GM23338 (cell line): Measurements from ENCODE around the gene GJD2. TPM values are rescaled to one million over a fixed set of nuclear protein-coding genes. Genes with fewer than 3 reads are reported as not detected.

Experiments
- ATAC-seq: fragments of 200-7000 bp; cut with Tn5 transposase; 3 replicates; pipeline ENCODE4 v1.9.1; 2020
- DNase-seq: peaks from one replicate; pipeline ENCODE4 v3.0.0-alpha.2; 2015; ENCODE audit warnings: low spot score
- H2AFZ ChIP-seq: fragments of 200-600 bp; sonication (generic); 2 replicates; pipeline ENCODE4 v1.8.0; 2016; ENCODE audit warnings: antibody characterized with exemption, mild to moderate bottlenecking, moderate library complexity
- H3F3A ChIP-seq: fragments of 200-600 bp; sonication (generic); replicated peaks from 2 replicates; pipeline ENCODE4 v1.8.0; 2017; ENCODE audit warnings: antibody characterized with exemption, mixed run types, low read depth
- H3K27ac ChIP-seq: fragments of 200-600 bp; sonication (generic); 2 replicates; pipeline ENCODE4 v1.6.1; 2016; ENCODE audit warnings: low read depth
- H3K27me3 ChIP-seq: fragments of 200-600 bp; sonication (generic); 2 replicates; pipeline ENCODE4 v1.8.0; 2016; ENCODE audit warnings: mild to moderate bottlenecking, mixed run types, moderate library complexity; ENCODE audit not compliant: insufficient read depth
- H3K36me3 ChIP-seq: fragments of 200-600 bp; sonication (generic); 2 replicates; pipeline ENCODE4 v1.8.0; 2016; ENCODE audit warnings: mild to moderate bottlenecking; ENCODE audit not compliant: insufficient read depth
- H3K4me1 ChIP-seq: fragments of 200-600 bp; sonication (generic); 2 replicates; pipeline ENCODE4 v1.8.0; 2016; ENCODE audit warnings: mild to moderate bottlenecking, moderate library complexity; ENCODE audit not compliant: insufficient read depth
- H3K4me2 ChIP-seq: fragments of 200-600 bp; sonication (generic); 2 replicates; pipeline ENCODE4 v1.7.1; 2017; ENCODE audit warnings: mixed run types
- H3K4me3 ChIP-seq: fragments of 200-600 bp; sonication (generic); 2 replicates; pipeline ENCODE4 v1.6.1; 2016; ENCODE audit warnings: mixed run types
- H3K79me2 ChIP-seq: fragments of 200-600 bp; sonication (generic); replicated peaks from 2 replicates; pipeline ENCODE4 v1.8.0; 2017; ENCODE audit warnings: mild to moderate bottlenecking; ENCODE audit not compliant: insufficient read depth
- H3K9me2 ChIP-seq: fragments of 200-600 bp; sonication (generic); 2 replicates; pipeline ENCODE4 v1.8.0; 2017; ENCODE audit not compliant: insufficient read depth
- H4K20me1 ChIP-seq: fragments of 200-600 bp; sonication (generic); replicated peaks from 2 replicates; pipeline ENCODE4 v1.8.0; 2017; ENCODE audit warnings: mild to moderate bottlenecking; ENCODE audit not compliant: insufficient read depth
- H3K27ac Mint-ChIP-seq: 2 replicates; pipeline ENCODE4 v1.8.0; 2020; ENCODE audit warnings: inconsistent platforms, mild to moderate bottlenecking, moderate library complexity, mixed read lengths
- H3K27me3 Mint-ChIP-seq: 3 replicates; pipeline ENCODE4 v1.8.0; 2022; ENCODE audit warnings: low read depth, mild to moderate bottlenecking, moderate library complexity, mixed read lengths, inconsistent platforms; ENCODE audit not compliant: insufficient read depth, poor library complexity
- H3K36me3 Mint-ChIP-seq: 3 replicates; pipeline ENCODE4 v1.8.0; 2021; ENCODE audit warnings: low read depth, mild to moderate bottlenecking, inconsistent platforms, moderate library complexity, mixed read lengths
- H3K4me1 Mint-ChIP-seq: 3 replicates; pipeline ENCODE4 v1.8.0; 2020; ENCODE audit warnings: mild to moderate bottlenecking, inconsistent platforms, mixed read lengths
- H3K4me3 Mint-ChIP-seq: 3 replicates; pipeline ENCODE4 v1.8.0; 2021; ENCODE audit warnings: moderate library complexity, mild to moderate bottlenecking, inconsistent platforms, mixed read lengths
- H3K9me3 Mint-ChIP-seq: 3 replicates; pipeline ENCODE4 v1.8.0; 2020; ENCODE audit warnings: moderate library complexity, mild to moderate bottlenecking, inconsistent platforms, mixed read lengths
- CREB1 ChIP-seq: fragments of 250-450 bp; sonication (Bioruptor Pico); IDR thresholded peaks from 2 replicates; pipeline ENCODE4 v1.5.0; 2020; ENCODE audit warnings: low read depth, mild to moderate bottlenecking, moderate library complexity
- CTCF ChIP-seq, 2 experiments: fragments of 200-600 bp in 1 of 2; sonication (generic) in 1 of 2; conservative IDR thresholded peaks; 2 replicates each; pipeline versions ENCODE4 v1.5.1 to v1.6.1; 2016 to 2017; ENCODE audit warnings: antibody characterized with exemption in 2 of 2, low read depth in 2 of 2, mild to moderate bottlenecking in 2 of 2, moderate library complexity in 1 of 2
- ETS1 ChIP-seq: IDR thresholded peaks from 2 replicates; pipeline ENCODE4 v1.6.1; 2016; ENCODE audit warnings: antibody characterized with exemption
- EZH2 ChIP-seq: fragments of 200-600 bp; sonication (generic); IDR thresholded peaks from one replicate; pipeline ENCODE4 v1.8.0; 2017; ENCODE audit warnings: antibody characterized with exemption, mild to moderate bottlenecking, low read depth; ENCODE audit not compliant: unreplicated experiment
- NANOG ChIP-seq: IDR thresholded peaks from 2 replicates; pipeline ENCODE4 v1.6.1; 2016; ENCODE audit warnings: antibody characterized with exemption, borderline replicate concordance
- STAT1 ChIP-seq: IDR thresholded peaks from one replicate; pipeline ENCODE4 v1.6.1; 2016; ENCODE audit warnings: antibody characterized with exemption; ENCODE audit not compliant: unreplicated experiment
- ZNF331 ChIP-seq: fragments of 250-450 bp; sonication (Bioruptor Pico); IDR thresholded peaks from 2 replicates; pipeline ENCODE4 v1.5.0; 2020; ENCODE audit warnings: low read depth, mild to moderate bottlenecking, moderate library complexity
- ZNF462 ChIP-seq: fragments of 250-450 bp; sonication (Bioruptor Pico); IDR thresholded peaks from 2 replicates; pipeline ENCODE4 v1.5.0; 2020; ENCODE audit warnings: mild to moderate bottlenecking, moderate library complexity
- polyA plus RNA-seq: library from polyadenylated mRNA; unstranded; fragments of >200 nt; fragmentation: Nextera tagmentation; extraction: Ambion mirVana; gene quantifications from 2 replicates; pipeline ENCODE4 v1.2.1, GENCODE V29; 2016
- total RNA-seq: library from RNA; depleted of rRNA; stranded (reverse); fragments of >200 nt; shearing (Covaris generic); gene quantifications from 2 replicates; pipeline ENCODE4 v1.2.3, GENCODE V29; 2014
- TF ChIP-seq, protein P1 (sequence below): IDR thresholded peaks from one replicate; pipeline ENCODE4 v1.6.1; 2018; ENCODE audit warnings: antibody characterized with exemption; ENCODE audit not compliant: unreplicated experiment

GJD2 gene
- total and polyA plus RNA-seq, 2 experiments from 2014 or later = 0.29 to 0.63 TPM

- DNase-seq (no peak), ATAC-seq (no peak)
- no peak overlapping the region for H3K4me3 ChIP-seq
- H3K27me3 ChIP-seq = peaks cover 45% of the 10 kb centered on the region
- H3K9me2 ChIP-seq = no peaks in the 10 kb centered on the region
- TF ChIP-seq STAT1 (no peak), CTCF (conservative IDR thresholded peaks at IDR 0.05; ENCODE audit: low read depth in 2 of 2) (no peak), ZNF331 (CRISPR knock-in tag) (no peak)
- no peaks in the 10 kb centered on the region for H3K36me3 ChIP-seq
- no peaks in the 10 kb centered on the region; the same call in 1 of the 2 replicates for H3K4me1 ChIP-seq
- no peak overlapping the region for H3K4me3 Mint-ChIP-seq
- H3K9me3 Mint-ChIP-seq = no peaks in the 10 kb centered on the region
- no peaks in the 10 kb centered on the region for H4K20me1 ChIP-seq
- no peaks in the 10 kb centered on the region for H3K79me2 ChIP-seq
- H2AFZ ChIP-seq = no peak overlapping the region
- no peak overlapping the region for H3K27ac Mint-ChIP-seq
- peaks cover 27% of the 10 kb centered on the region for H3K27me3 Mint-ChIP-seq
- no peak overlapping the region for H3K4me2 ChIP-seq
- no peak overlapping the region for H3K27ac ChIP-seq
- no peaks in the 10 kb centered on the region for H3K36me3 Mint-ChIP-seq
- peaks cover 21% of the 10 kb centered on the region for H3K4me1 Mint-ChIP-seq
- H3F3A ChIP-seq = no peaks in the 10 kb centered on the region
These were observed 4.5 kb upstream of the GJD2 start for GRCh38 chr15:34759347-34759746.

GRCh38 chr15:34757262-34757661 is 2.5 kb upstream of the GJD2 start:
- H3K36me3 ChIP-seq = no peaks in the 10 kb centered on the region
- H3K27me3 ChIP-seq = peaks cover 58% of the 10 kb centered on the region
- TF ChIP-seq CREB1 (CRISPR knock-in tag) (no peak), ZNF462 (CRISPR knock-in tag) (no peak), ZNF331 (CRISPR knock-in tag) (no peak), NANOG (no peak), EZH2 (no peak), ETS1 (no peak)
- TF ChIP-seq, protein P1, sequence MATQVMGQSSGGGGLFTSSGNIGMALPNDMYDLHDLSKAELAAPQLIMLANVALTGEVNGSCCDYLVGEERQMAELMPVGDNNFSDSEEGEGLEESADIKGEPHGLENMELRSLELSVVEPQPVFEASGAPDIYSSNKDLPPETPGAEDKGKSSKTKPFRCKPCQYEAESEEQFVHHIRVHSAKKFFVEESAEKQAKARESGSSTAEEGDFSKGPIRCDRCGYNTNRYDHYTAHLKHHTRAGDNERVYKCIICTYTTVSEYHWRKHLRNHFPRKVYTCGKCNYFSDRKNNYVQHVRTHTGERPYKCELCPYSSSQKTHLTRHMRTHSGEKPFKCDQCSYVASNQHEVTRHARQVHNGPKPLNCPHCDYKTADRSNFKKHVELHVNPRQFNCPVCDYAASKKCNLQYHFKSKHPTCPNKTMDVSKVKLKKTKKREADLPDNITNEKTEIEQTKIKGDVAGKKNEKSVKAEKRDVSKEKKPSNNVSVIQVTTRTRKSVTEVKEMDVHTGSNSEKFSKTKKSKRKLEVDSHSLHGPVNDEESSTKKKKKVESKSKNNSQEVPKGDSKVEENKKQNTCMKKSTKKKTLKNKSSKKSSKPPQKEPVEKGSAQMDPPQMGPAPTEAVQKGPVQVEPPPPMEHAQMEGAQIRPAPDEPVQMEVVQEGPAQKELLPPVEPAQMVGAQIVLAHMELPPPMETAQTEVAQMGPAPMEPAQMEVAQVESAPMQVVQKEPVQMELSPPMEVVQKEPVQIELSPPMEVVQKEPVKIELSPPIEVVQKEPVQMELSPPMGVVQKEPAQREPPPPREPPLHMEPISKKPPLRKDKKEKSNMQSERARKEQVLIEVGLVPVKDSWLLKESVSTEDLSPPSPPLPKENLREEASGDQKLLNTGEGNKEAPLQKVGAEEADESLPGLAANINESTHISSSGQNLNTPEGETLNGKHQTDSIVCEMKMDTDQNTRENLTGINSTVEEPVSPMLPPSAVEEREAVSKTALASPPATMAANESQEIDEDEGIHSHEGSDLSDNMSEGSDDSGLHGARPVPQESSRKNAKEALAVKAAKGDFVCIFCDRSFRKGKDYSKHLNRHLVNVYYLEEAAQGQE = no peak

More at GRCh38 chr15:34757262-34757661, 2.5 kb upstream of the GJD2 start:
- H3K27ac ChIP-seq = no peak overlapping the region
- H3F3A ChIP-seq = no peaks in the 10 kb centered on the region
- H2AFZ ChIP-seq = no peak overlapping the region
- DNase-seq = no peak
- Mint-ChIP-seq H3K27me3 (peaks cover 37% of the 10 kb centered on the region), H3K9me3 (no peaks in the 10 kb centered on the region), H3K4me3 (no peak overlapping the region), H3K4me1 (peaks cover 24% of the 10 kb centered on the region), H3K36me3 (no peaks in the 10 kb centered on the region), H3K27ac (no peak overlapping the region)
- H3K79me2 ChIP-seq = no peaks in the 10 kb centered on the region
- no peak overlapping the region for H3K4me2 ChIP-seq
- H3K4me1 ChIP-seq = peaks cover 7% of the 10 kb centered on the region
- no peak overlapping the region for H3K4me3 ChIP-seq
- H4K20me1 ChIP-seq = peaks cover 5% of the 10 kb centered on the region; the same call in 1 of the 2 replicates
- no peaks in the 10 kb centered on the region for H3K9me2 ChIP-seq
- ATAC-seq = no peak
